T-helper 1 cell treated with Interleukin-12 subunit alpha and Interleukin-12 subunit beta and Interleukin-4 antibody, amounts not matched to agents 30 μg/mL and 1 μg/mL, for 36 hours (primary cell): Measurements from ENCODE around the gene ACBD6.

Source experiments
- H3K27ac Mint-ChIP-seq: one replicate; pipeline ENCODE4 v1.8.0; 2021; ENCODE audit warnings: mild to moderate bottlenecking, mixed read lengths
- H3K27me3 Mint-ChIP-seq: one replicate; pipeline ENCODE4 v1.8.0; 2021; ENCODE audit warnings: low read depth, mixed read lengths
- H3K36me3 Mint-ChIP-seq: one replicate; pipeline ENCODE4 v1.8.0; 2021; ENCODE audit warnings: low read depth, mixed read lengths
- H3K4me1 Mint-ChIP-seq: one replicate; pipeline ENCODE4 v1.8.0; 2021; ENCODE audit warnings: low read depth, mixed read lengths
- H3K4me3 Mint-ChIP-seq: one replicate; pipeline ENCODE4 v1.8.0; 2021; ENCODE audit warnings: mild to moderate bottlenecking, moderate library complexity, mixed read lengths
- H3K9me3 Mint-ChIP-seq: one replicate; pipeline ENCODE4 v1.8.0; 2021; ENCODE audit warnings: mixed read lengths

Gene ACBD6

GRCh38 chr1:180534214-180534613, 31.8 kb upstream of the ACBD6 start:
- H3K27me3 Mint-ChIP-seq = peaks cover 22% of the 10 kb centered on the region

GRCh38 chr1:180533266-180533987, 31.1 kb upstream of the ACBD6 start:
- Mint-ChIP-seq H3K4me1 (peaks cover 5% of the 10 kb centered on the region), H3K27me3 (peaks cover 17% of the 10 kb centered on the region), H3K9me3 (no peaks in the 10 kb centered on the region), H3K36me3 (no peaks in the 10 kb centered on the region), H3K4me3 (no peak overlapping the region), H3K27ac (no peak overlapping the region)

More at GRCh38 chr1:180534214-180534613, 31.8 kb upstream of the ACBD6 start:
- Mint-ChIP-seq H3K4me3 (no peak overlapping the region), H3K27ac (no peak overlapping the region), H3K36me3 (no peaks in the 10 kb centered on the region), H3K4me1 (peaks cover 5% of the 10 kb centered on the region), H3K9me3 (no peaks in the 10 kb centered on the region)

- Mint-ChIP-seq H3K4me3 (no peak overlapping the region), H3K27ac (no peak overlapping the region), H3K9me3 (no peaks in the 10 kb centered on the region), H3K27me3 (peaks cover 11% of the 10 kb centered on the region), H3K36me3 (no peaks in the 10 kb centered on the region), H3K4me1 (peaks cover 5% of the 10 kb centered on the region)
Measured at GRCh38 chr1:180532854-180533253, 30.5 kb upstream of the ACBD6 start.

GRCh38 chr1:180530501-180530900, 28.1 kb upstream of the ACBD6 start:
- Mint-ChIP-seq H3K27ac (no peak overlapping the region), H3K27me3 (peaks cover 6% of the 10 kb centered on the region), H3K4me3 (no peak overlapping the region), H3K4me1 (peaks cover 7% of the 10 kb centered on the region), H3K36me3 (no peaks in the 10 kb centered on the region), H3K9me3 (no peaks in the 10 kb centered on the region)

- Mint-ChIP-seq H3K4me3 (no peak overlapping the region), H3K9me3 (no peaks in the 10 kb centered on the region), H3K36me3 (no peaks in the 10 kb centered on the region), H3K4me1 (peaks cover 8% of the 10 kb centered on the region), H3K27ac (no peak overlapping the region), H3K27me3 (peaks cover 6% of the 10 kb centered on the region)
Measured at GRCh38 chr1:180528868-180529470, 26.6 kb upstream of the ACBD6 start.

DNA sequence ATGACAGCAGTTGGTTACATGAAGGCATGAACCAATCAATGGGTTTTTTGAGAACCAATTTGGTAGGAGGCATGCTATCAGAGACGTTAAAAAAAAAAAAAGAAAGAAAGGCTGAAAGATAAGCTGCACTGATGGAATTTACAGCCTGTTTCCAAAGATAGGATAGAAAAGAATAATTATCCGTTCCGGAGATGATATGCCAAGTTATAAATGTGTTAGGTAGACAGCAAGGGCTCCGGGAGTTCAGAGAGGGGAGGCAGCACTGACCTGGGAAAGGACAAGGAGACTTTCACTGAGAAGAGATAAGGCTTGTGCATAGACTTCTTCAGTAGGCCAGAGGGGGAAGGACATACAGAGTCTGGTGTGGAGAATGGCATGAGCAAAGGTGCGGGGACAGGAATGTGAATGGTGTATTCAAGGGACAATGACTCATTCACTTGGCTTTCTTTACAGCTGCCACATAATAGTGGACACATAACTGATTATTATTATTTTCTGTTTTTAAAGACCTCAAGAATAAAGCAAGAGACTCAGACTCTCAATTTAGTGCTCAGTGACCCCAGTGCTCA, 24.8 kb upstream of the ACBD6 start:
- H3K27ac Mint-ChIP-seq = no peak overlapping the region

DNA sequence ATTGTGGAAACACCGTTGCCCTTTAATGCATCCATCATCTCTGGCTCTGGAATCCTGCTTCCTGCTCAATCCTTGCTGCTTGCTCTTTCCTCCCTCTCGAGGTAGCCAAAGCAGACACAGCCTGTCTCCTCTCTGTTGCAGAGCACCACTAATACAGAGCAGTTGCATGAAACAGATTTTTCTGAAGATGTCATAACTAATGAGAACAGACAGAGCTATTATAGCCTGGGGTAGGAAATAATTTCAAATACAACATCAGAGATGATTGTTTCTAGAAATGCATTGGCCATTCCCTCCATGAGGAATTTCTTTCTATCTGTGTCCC, 23.3 kb upstream of the ACBD6 start:
- Mint-ChIP-seq H3K4me3 (no peak overlapping the region), H3K27me3 (no peaks in the 10 kb centered on the region), H3K9me3 (no peaks in the 10 kb centered on the region), H3K36me3 (no peaks in the 10 kb centered on the region), H3K4me1 (peaks cover 3% of the 10 kb centered on the region), H3K27ac (no peak overlapping the region)

More for the DNA sequence above, 24.8 kb upstream of the ACBD6 start:
- H3K4me1 Mint-ChIP-seq = peaks cover 3% of the 10 kb centered on the region
- no peak overlapping the region for H3K4me3 Mint-ChIP-seq
- H3K27me3 Mint-ChIP-seq = no peaks in the 10 kb centered on the region
- H3K36me3 Mint-ChIP-seq = no peaks in the 10 kb centered on the region
- H3K9me3 Mint-ChIP-seq = no peaks in the 10 kb centered on the region

GRCh38 chr1:180524915-180525714, 22.7 kb upstream of the ACBD6 start:
- H3K27me3 Mint-ChIP-seq = no peaks in the 10 kb centered on the region
- no peaks in the 10 kb centered on the region for H3K9me3 Mint-ChIP-seq
- H3K36me3 Mint-ChIP-seq = no peaks in the 10 kb centered on the region
- H3K4me1 Mint-ChIP-seq = peaks cover 3% of the 10 kb centered on the region
- no peak overlapping the region for H3K27ac Mint-ChIP-seq
- H3K4me3 Mint-ChIP-seq = no peak overlapping the region

GRCh38 chr1:180524160-180524914, 22.0 kb upstream of the ACBD6 start:
- no peak overlapping the region for H3K27ac Mint-ChIP-seq
- no peak overlapping the region for H3K4me3 Mint-ChIP-seq
- no peaks in the 10 kb centered on the region for H3K9me3 Mint-ChIP-seq
- no peaks in the 10 kb centered on the region for H3K36me3 Mint-ChIP-seq
- peaks cover 6% of the 10 kb centered on the region for H3K27me3 Mint-ChIP-seq
- peaks cover 3% of the 10 kb centered on the region for H3K4me1 Mint-ChIP-seq

GRCh38 chr1:180522213-180522515, 19.8 kb upstream of the ACBD6 start:
- H3K4me1 Mint-ChIP-seq = peaks cover 3% of the 10 kb centered on the region
- H3K9me3 Mint-ChIP-seq = no peaks in the 10 kb centered on the region
- H3K27me3 Mint-ChIP-seq = peaks cover 6% of the 10 kb centered on the region
- no peak overlapping the region for H3K4me3 Mint-ChIP-seq
- H3K27ac Mint-ChIP-seq = no peak overlapping the region
- no peaks in the 10 kb centered on the region for H3K36me3 Mint-ChIP-seq

DNA sequence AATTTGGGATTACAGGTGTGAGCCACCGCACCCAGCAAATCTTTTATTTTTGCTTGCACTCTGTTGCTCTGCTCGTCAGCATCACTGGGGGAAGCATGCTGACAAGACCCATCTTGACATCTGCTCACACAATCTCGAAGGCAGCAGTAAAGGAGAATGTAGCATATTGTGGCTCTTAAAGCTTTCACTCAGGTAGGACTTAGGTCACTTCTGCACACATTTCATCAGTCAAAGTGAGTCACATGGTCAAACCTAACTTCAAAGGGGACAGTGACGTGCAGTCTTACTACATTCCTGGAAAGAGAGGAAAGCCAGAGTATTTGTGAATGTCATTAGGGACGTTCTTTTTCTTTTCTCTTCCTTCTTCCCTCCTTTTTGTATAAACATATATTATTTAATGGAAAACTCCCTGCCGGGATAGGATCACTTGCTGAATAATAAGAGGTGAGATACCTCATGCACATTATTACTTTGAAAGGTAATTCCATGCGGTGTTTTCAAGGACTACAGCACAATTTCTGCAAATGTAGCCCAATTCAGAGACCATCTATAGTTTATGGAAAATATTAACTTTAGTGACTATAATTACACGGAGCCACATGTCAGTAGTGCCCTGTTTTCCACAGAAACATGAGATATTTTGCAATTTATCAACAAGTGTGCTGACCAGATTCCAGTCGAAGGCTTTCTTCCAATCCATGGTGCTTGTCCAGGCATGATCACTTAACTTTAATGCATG, 19.3 kb upstream of the ACBD6 start:
- H3K36me3 Mint-ChIP-seq = no peaks in the 10 kb centered on the region
- H3K27ac Mint-ChIP-seq = no peak overlapping the region
- peaks cover 3% of the 10 kb centered on the region for H3K4me1 Mint-ChIP-seq

GRCh38 chr1:180519846-180520245, 17.5 kb upstream of the ACBD6 start:
- H3K27ac Mint-ChIP-seq = no peak overlapping the region
- H3K36me3 Mint-ChIP-seq = no peaks in the 10 kb centered on the region
- no peak overlapping the region for H3K4me3 Mint-ChIP-seq
- no peaks in the 10 kb centered on the region for H3K9me3 Mint-ChIP-seq
- H3K4me1 Mint-ChIP-seq = no peaks in the 10 kb centered on the region
- peaks cover 6% of the 10 kb centered on the region for H3K27me3 Mint-ChIP-seq

More for the DNA sequence above, 19.3 kb upstream of the ACBD6 start:
- no peak overlapping the region for H3K4me3 Mint-ChIP-seq
- H3K9me3 Mint-ChIP-seq = no peaks in the 10 kb centered on the region
- peaks cover 6% of the 10 kb centered on the region for H3K27me3 Mint-ChIP-seq

DNA sequence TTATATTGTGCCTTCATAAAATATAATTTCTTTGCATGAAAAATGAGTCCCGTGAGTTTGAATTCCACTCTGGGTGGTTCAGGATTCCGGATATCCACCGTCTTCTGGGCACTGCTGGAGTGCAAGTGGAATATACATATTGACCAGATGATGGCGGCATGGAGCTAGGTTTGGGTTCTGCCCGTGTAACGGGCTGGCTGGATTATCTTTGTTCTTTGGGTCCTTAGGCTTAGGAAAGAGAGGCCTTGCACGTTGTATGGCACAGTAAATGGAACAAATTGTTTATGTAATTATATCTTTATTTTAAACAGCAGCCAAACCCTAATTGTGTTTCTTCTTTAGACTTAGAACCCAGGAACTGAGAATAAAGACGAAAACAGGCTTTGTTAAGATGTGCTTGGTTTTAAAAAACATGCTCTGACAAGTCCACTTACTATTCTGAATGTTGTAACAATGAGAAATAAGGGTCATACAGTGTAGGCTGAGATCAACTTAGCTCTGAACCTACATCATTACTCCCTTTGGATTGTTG, 13.5 kb upstream of the ACBD6 start:
- Mint-ChIP-seq H3K9me3 (no peaks in the 10 kb centered on the region), H3K4me1 (no peaks in the 10 kb centered on the region), H3K27ac (no peak overlapping the region), H3K36me3 (no peaks in the 10 kb centered on the region), H3K4me3 (no peak overlapping the region), H3K27me3 (peaks cover 11% of the 10 kb centered on the region)
